A673 (cell line): ENCODE measurements around the gene MFNG. TPM values are rescaled to one million over a fixed set of nuclear protein-coding genes. Genes with fewer than 3 reads are reported as not detected.

ENCODE experiments used
- BruUV-seq: library from RNA; stranded (reverse); fragments of 400-500 nt; replicated peaks from 2 replicates; lab custom pipeline; 2021; lab: Mats Ljungman, UMichigan
- CTCF ChIA-PET: fragments of 300-600 bp; sonication (Branson Sonifier 250); formaldehyde crosslinking; loops from one replicate; lab custom pipeline; 2022; ENCODE audit warnings: antibody characterized with exemption; lab: Charles Lee
- POLR2A ChIA-PET: fragments of 300-600 bp; sonication (Branson Sonifier 250); formaldehyde crosslinking; loops from one replicate; lab custom pipeline; 2022; ENCODE audit warnings: antibody characterized with exemption; ENCODE audit not compliant: low non-redundant PET; lab: Charles Lee
- DNase-seq: peaks from one replicate; pipeline ENCODE4 v3.0.0-alpha.2; 2015; ENCODE audit warnings: low spot score
- H3K27ac ChIP-seq: fragments of 200-600 bp; sonication (generic); 2 replicates; pipeline ENCODE4 v1.5.1; 2016; ENCODE audit warnings: mixed run types, low read depth, mild to moderate bottlenecking, mixed read lengths, antibody characterized with exemption, low read length; ENCODE audit not compliant: poor library complexity, severe bottlenecking
- H3K27me3 ChIP-seq: fragments of 200-600 bp; sonication (generic); replicated peaks from 2 replicates; pipeline ENCODE4 v1.6.1; 2017; ENCODE audit warnings: mixed run types, low read depth, mild to moderate bottlenecking, mixed read lengths, antibody characterized with exemption, low read length; ENCODE audit not compliant: insufficient read depth, poor library complexity
- H3K36me3 ChIP-seq: fragments of 200-600 bp; sonication (generic); 2 replicates; pipeline ENCODE4 v1.6.1; 2016; ENCODE audit warnings: mixed run types, mild to moderate bottlenecking, mixed read lengths, antibody characterized with exemption, low read length; ENCODE audit not compliant: insufficient read depth, poor library complexity, severe bottlenecking
- H3K4me1 ChIP-seq: fragments of 200-600 bp; sonication (generic); 2 replicates; pipeline ENCODE4 v1.6.1; 2017; ENCODE audit warnings: mixed run types, mild to moderate bottlenecking, mixed read lengths, antibody characterized with exemption, low read length; ENCODE audit not compliant: insufficient read depth, poor library complexity, severe bottlenecking
- H3K4me3 ChIP-seq: fragments of 200-600 bp; sonication (generic); 2 replicates; pipeline ENCODE4 v1.5.1; 2016; ENCODE audit warnings: low read depth, mixed run types, mild to moderate bottlenecking, mixed read lengths, low read length; ENCODE audit not compliant: poor library complexity, severe bottlenecking
- H3K9me3 ChIP-seq: fragments of 200-600 bp; sonication (generic); 2 replicates; pipeline ENCODE4 v1.6.1; 2016; ENCODE audit warnings: mixed run types, low read depth, mild to moderate bottlenecking, mixed read lengths, antibody characterized with exemption, low read length; ENCODE audit not compliant: poor library complexity, severe bottlenecking
- CTCF ChIP-seq: fragments of 300-800, 200-600 bp; sonication (generic); conservative IDR thresholded peaks from 2 replicates; pipeline ENCODE4 v1.5.1; 2017; ENCODE audit warnings: low read depth, mild to moderate bottlenecking, antibody characterized with exemption, low read length, moderate library complexity, mixed read lengths
- EZH2 ChIP-seq: fragments of 200-600 bp; sonication (generic); IDR thresholded peaks from 2 replicates; pipeline ENCODE4 v1.6.1; 2017; ENCODE audit warnings: borderline replicate concordance, low read depth, mild to moderate bottlenecking, mixed read lengths, antibody characterized with exemption, low read length; ENCODE audit not compliant: poor library complexity, severe bottlenecking
- intact Hi-C: fragments of 100-400 bp; cut with micrococcal nuclease; formaldehyde crosslinking; loops from one replicate; pipeline ENCODE4 v1.10.0; 2022; ENCODE audit not compliant: unreplicated experiment
- total RNA-seq: library from RNA; stranded (reverse); gene quantifications from 2 replicates; pipeline ENCODE4 v1.2.3, GENCODE V29; 2021

The MFNG gene
- total RNA-seq, 1 experiment from 2014 or later = not detected

GRCh38 chr22:37455896-37456295, 30.3 kb downstream of the MFNG start:
- Histone ChIP-seq H3K36me3 (no peaks in the 10 kb centered on the region), H3K4me3 (no peak overlapping the region), H3K9me3 (no peaks in the 10 kb centered on the region), H3K27me3 (no peaks in the 10 kb centered on the region), H3K4me1 (peaks cover 4% of the 10 kb centered on the region), H3K27ac (no peak overlapping the region)
- CTCF ChIA-PET = no interaction called here
- POLR2A ChIA-PET = no interaction called here
- no TSS peak for BruUV-seq
- intact Hi-C loops = loop anchor here (2.0 to 5.0 kb wide), 2 partner anchors 139 to 189 kb away; no protein-coding TSS in a partner anchor
- peak; percentile 32 for DNase-seq
- no peak for TF ChIP-seq CTCF
- TF ChIP-seq EZH2 = no peak

GRCh38 chr22:37454857-37455686, 31.1 kb downstream of the MFNG start:
- Histone ChIP-seq H3K4me1 (peaks cover 4% of the 10 kb centered on the region), H3K27me3 (no peaks in the 10 kb centered on the region), H3K4me3 (no peak overlapping the region), H3K27ac (no peak overlapping the region), H3K36me3 (no peaks in the 10 kb centered on the region), H3K9me3 (no peaks in the 10 kb centered on the region)
- TF ChIP-seq CTCF (no peak), EZH2 (no peak)
- BruUV-seq = no TSS peak
- POLR2A ChIA-PET = no interaction called here
- CTCF ChIA-PET = interaction anchor here (0.6 kb wide), 1 partner anchor 155 kb away, joined by 3 read pairs; no protein-coding TSS in a partner anchor
- intact Hi-C loops = loop anchor here (5.0 kb wide), 1 partner anchor 188 kb away; no protein-coding TSS in a partner anchor
- DNase-seq = peak; percentile 29

DNA sequence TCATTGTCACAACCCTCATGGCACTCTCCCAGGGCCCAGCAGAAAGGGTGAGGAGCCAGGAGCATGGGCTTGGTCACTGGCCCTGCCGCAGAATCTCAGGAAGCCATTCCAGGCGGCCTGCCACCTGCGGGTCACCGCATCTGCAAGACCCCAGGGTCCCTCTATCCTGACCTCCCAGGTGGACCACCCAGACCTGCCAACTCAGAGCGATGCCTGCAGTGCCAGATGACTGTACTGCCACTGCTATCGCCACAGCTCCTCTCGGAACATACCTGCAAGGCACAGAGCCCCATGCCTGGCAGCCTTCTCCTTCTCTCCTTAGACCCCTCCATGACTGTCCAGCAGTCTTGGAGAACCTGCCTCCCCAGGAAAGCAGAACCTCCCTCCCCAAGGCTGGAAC, 32.5 kb downstream of the MFNG start:
- TF ChIP-seq EZH2 = no peak
- no peak for TF ChIP-seq CTCF
- BruUV-seq = no TSS peak
- peaks cover 4% of the 10 kb centered on the region for H3K4me1 ChIP-seq
- CTCF ChIA-PET = no interaction called here
- no peak overlapping the region for H3K27ac ChIP-seq
- H3K4me3 ChIP-seq = no peak overlapping the region
- no peak for DNase-seq
- POLR2A ChIA-PET = no interaction called here
- intact Hi-C loops = no loop called here
- H3K36me3 ChIP-seq = no peaks in the 10 kb centered on the region
- no peaks in the 10 kb centered on the region for H3K9me3 ChIP-seq
- no peaks in the 10 kb centered on the region for H3K27me3 ChIP-seq
